ENCODE measurements around the gene ABHD13. TPM values are rescaled to one million over a fixed set of nuclear protein-coding genes. Genes with fewer than 3 reads are reported as not detected.

Gene ABHD13
- polyA plus RNA-seq, 3 donors, result 6.8 to 20.7 (median 18.6) TPM

- Histone ChIP-seq H3K79me2 (ENCODE audit: insufficient read depth, low read length) (no peaks in the 10 kb centered on the region), H3K36me3 (replicated peaks in 1 of 2; ENCODE audit: control insufficient read depth in 1 of 2, insufficient read depth in 2 of 2, low read length in 2 of 2) (no peaks in the 10 kb centered on the region), H3K4me3 (replicated peaks in 1 of 3; ENCODE audit: low read depth in 2 of 3, low read length in 3 of 3) (no peak overlapping the region), H2AFZ (ENCODE audit: insufficient read depth, low read depth, low read length, poor library complexity, severe bottlenecking) (no peak overlapping the region), H3K9me3 (replicated peaks in 1 of 2; ENCODE audit: control insufficient read depth in 1 of 2, insufficient read depth in 1 of 2, low read length in 2 of 2) (no peaks in the 10 kb centered on the region), H3K9ac (ENCODE audit: insufficient read depth, low read length, poor library complexity, severe bottlenecking) (no peak overlapping the region), H3K4me2 (replicated peaks; ENCODE audit: extremely low read depth, low read length, poor library complexity, severe bottlenecking) (no peak overlapping the region), H4K20me1 (ENCODE audit: insufficient read depth, low read length) (no peaks in the 10 kb centered on the region), H3K27ac (ENCODE audit: low read depth in 1 of 2, low read length in 2 of 2) (no peak overlapping the region), H3K27me3 (ENCODE audit: control insufficient read depth in 2 of 2, insufficient read depth in 2 of 2, low read length in 2 of 2) (no peaks in the 10 kb centered on the region), H3K4me1 (ENCODE audit: control insufficient read depth in 1 of 2, insufficient read depth in 2 of 2, low read length in 2 of 2) (no peaks in the 10 kb centered on the region)
- Mint-ChIP-seq H3K9me3 (peaks cover 0 to 11% (median 9%) of the 10 kb centered on the region in 7 donors), H3K27me3 (ENCODE audit: low read depth in 3 of 3) (peaks cover 1 to 8% (median 2%) of the 10 kb centered on the region in 3 donors), H3K4me3 (no peak overlapping the region), H3K4me1 (peaks cover 1% of the 10 kb centered on the region), H3K27ac (no peak overlapping the region), H3K36me3 (no peaks in the 10 kb centered on the region)
- intact Hi-C loops (cut with micrococcal nuclease), result no loop called here
- TF ChIP-seq, protein P1, sequence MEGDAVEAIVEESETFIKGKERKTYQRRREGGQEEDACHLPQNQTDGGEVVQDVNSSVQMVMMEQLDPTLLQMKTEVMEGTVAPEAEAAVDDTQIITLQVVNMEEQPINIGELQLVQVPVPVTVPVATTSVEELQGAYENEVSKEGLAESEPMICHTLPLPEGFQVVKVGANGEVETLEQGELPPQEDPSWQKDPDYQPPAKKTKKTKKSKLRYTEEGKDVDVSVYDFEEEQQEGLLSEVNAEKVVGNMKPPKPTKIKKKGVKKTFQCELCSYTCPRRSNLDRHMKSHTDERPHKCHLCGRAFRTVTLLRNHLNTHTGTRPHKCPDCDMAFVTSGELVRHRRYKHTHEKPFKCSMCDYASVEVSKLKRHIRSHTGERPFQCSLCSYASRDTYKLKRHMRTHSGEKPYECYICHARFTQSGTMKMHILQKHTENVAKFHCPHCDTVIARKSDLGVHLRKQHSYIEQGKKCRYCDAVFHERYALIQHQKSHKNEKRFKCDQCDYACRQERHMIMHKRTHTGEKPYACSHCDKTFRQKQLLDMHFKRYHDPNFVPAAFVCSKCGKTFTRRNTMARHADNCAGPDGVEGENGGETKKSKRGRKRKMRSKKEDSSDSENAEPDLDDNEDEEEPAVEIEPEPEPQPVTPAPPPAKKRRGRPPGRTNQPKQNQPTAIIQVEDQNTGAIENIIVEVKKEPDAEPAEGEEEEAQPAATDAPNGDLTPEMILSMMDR (IDR thresholded peaks at IDR 0.05), result no peak
- DNase-seq, result no peak
- WGBS (ENCODE audit: insufficient coverage), result no CpG with 5 or more reads among the region's 2 CpGs
These were observed 29.9 kb upstream of the ABHD13 start for GRCh38 chr13:108188260-108188659.

GRCh38 chr13:108190897-108191296 is 27.3 kb upstream of the ABHD13 start:
- Mint-ChIP-seq H3K4me3 (no peak overlapping the region), H3K4me1 (no peaks in the 10 kb centered on the region), H3K9me3 (peaks cover 12 to 28% (median 22%) of the 10 kb centered on the region in 7 donors), H3K27me3 (ENCODE audit: low read depth in 3 of 3) (peaks cover 0 to 6% (median 1%) of the 10 kb centered on the region in 3 donors), H3K36me3 (no peaks in the 10 kb centered on the region), H3K27ac (no peak overlapping the region)
- peaks cover 17 to 18% of the 10 kb centered on the region in 2 donors for H3K9me3 ChIP-seq (replicated peaks in 1 of 2; ENCODE audit: control insufficient read depth in 1 of 2, insufficient read depth in 1 of 2, low read length in 2 of 2)
- H3K4me1 ChIP-seq (ENCODE audit: control insufficient read depth in 1 of 2, insufficient read depth in 2 of 2, low read length in 2 of 2), result no peaks in the 10 kb centered on the region
- no peak overlapping the region for H3K4me3 ChIP-seq (replicated peaks in 1 of 3; ENCODE audit: low read depth in 2 of 3, low read length in 3 of 3)
- no peaks in the 10 kb centered on the region for H4K20me1 ChIP-seq (ENCODE audit: insufficient read depth, low read length)
- intact Hi-C loops (cut with micrococcal nuclease), result no loop called here
- no peaks in the 10 kb centered on the region for H3K27me3 ChIP-seq (ENCODE audit: control insufficient read depth in 2 of 2, insufficient read depth in 2 of 2, low read length in 2 of 2)
- H2AFZ ChIP-seq (ENCODE audit: insufficient read depth, low read depth, low read length, poor library complexity, severe bottlenecking), result no peak overlapping the region
- WGBS (ENCODE audit: insufficient coverage), result 100% methylated on average over 1 of the region's 3 CpGs
- no peaks in the 10 kb centered on the region for H3K36me3 ChIP-seq (replicated peaks in 1 of 2; ENCODE audit: control insufficient read depth in 1 of 2, insufficient read depth in 2 of 2, low read length in 2 of 2)
- H3K4me2 ChIP-seq (replicated peaks; ENCODE audit: extremely low read depth, low read length, poor library complexity, severe bottlenecking), result no peak overlapping the region
- TF ChIP-seq, protein P1 (IDR thresholded peaks at IDR 0.05), result no peak
- H3K79me2 ChIP-seq (ENCODE audit: insufficient read depth, low read length), result no peaks in the 10 kb centered on the region
- no peak overlapping the region for H3K9ac ChIP-seq (ENCODE audit: insufficient read depth, low read length, poor library complexity, severe bottlenecking)
- H3K27ac ChIP-seq (ENCODE audit: low read depth in 1 of 2, low read length in 2 of 2), result no peak overlapping the region
- no peak for DNase-seq

All from CD14-positive monocyte (primary cell).